NCI-H1105 (cell line): ENCODE results near the gene MUC20.
"Not testable (repeated sequence)": the region's sequence is repeated elsewhere in the genome, so short reads cannot be mapped to it uniquely, and the experiment has no call there.

Experiments used
- DNase-seq: peaks from one replicate; lab custom pipeline; 2025; lab: John Stamatoyannopoulos, UW

The MUC20 gene

GRCh38 chr3:195711091-195711812 is 9.5 kb upstream of the MUC20 start:
- not testable (repeated sequence) for DNase-seq

- no peak for DNase-seq
Observed at GRCh38 chr3:195711813-195712534, 8.8 kb upstream of the MUC20 start.

GRCh38 chr3:195712535-195712910 is 8.3 kb upstream of the MUC20 start:
- not testable (repeated sequence) for DNase-seq

GRCh38 chr3:195713150-195713549 is 7.6 kb upstream of the MUC20 start:
- not testable (repeated sequence) for DNase-seq

DNA sequence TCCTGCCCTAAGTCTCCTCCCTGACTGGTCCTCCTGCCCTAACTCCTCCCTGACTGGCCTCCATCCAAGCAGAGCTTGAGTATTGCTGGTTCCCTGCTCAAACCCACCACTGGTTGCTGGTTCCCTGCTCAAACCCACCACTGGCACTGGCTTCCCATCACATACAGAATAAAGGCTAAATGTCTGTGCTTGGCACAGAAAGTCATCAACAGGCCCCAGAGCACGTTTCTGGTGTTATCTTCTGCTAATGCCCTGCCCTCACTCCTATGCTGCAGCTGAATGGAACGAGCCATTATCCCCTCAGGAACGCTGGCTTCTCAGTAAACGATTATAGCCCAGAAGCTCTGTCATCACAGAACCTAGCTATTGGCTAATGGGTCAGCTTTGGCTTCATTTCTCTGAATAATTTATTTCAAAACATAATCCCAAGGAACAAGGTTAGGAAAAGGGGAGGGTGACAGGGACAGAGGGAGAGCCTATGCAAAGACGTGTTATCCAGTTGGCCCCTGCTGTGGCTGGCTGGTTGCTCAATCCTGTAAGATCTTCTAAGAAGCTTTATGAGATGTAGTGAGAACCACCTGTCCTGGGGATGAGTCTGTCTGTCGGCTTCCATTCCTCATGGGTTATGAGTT is 6.3 kb upstream of the MUC20 start:
- DNase-seq = no peak

GRCh38 chr3:195715134-195715533 is 5.6 kb upstream of the MUC20 start:
- no peak for DNase-seq

DNA sequence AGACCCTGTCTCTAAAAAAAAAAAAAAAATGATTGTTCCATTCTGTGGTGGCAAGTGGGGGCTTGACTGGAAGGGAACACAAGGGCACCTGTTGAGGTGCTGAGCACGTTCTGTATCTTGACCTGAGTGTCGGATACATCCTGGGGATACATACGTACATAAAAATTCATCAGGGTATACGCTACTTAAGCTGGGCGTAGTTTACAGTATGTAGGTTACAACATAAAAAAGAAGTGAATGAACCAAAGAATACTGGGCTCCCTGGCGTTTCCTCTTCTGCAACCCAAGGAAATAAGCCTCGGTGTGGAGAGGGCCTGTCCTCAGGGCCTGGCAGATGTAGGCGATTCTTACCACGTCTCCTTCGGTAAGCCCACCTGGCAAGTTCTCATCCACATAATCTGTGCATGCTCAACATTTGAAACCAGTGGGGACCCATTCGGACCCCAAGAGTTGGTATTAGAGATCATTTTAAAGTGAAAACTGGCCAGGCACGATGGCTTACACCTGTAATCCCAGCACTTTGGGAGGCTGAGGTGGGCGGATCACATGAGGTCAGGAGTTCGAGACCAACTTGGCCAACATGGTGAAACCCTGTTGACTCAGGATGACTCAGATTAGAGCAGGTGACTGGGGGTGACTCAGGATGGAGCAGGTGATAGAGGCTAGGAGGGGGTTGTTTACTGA is 5.1 kb upstream of the MUC20 start:
- DNase-seq = no peak

DNA sequence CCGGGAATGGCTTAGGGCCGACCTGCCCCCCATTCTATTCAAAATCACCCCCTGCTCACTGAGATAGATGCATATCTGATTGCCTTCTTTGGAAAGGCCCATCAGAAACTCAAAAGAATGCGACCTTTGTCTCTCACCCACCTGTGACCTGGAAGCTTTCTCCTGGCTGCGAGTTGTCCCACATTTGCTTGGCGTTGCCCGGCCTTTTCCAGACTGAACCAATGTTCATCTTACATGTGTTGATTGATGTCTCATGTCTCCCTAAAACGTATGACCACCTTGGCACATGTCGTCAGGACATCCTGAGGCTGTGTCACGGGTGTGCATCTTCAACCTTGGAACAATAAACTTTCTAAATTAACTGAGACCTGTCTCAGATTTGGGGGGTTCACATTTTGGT is 3.4 kb upstream of the MUC20 start:
- DNase-seq = no peak

DNA sequence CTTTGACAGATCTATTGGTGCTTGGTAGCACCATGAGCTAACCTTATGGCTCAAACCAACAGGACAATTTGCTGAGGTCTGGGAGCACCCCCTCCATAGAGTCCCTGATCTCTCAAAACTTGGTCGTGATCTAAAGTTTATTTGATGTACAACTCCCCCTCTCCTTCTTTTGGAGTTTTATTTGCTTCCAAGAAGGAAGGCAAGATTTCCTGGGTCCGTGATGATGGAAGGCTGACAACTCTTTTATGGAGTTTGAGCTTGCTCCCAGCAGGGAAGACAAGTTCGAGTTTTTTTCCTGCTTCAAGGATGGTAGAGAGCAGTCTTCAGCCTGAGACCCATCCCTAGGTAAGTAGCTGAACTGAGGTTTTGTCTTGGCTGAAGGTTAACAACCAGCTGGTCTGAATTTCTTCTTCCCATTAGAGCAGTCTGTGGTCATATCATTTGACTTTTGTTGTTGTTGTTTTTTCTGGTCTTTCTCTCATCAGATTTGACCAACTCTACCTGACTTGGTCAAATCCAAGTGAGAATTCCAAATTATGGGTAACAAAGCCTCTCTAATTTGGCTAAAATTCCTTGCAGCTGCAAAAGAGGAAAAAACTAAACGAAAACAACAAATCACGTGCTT is 2.8 kb upstream of the MUC20 start:
- no peak for DNase-seq

DNA sequence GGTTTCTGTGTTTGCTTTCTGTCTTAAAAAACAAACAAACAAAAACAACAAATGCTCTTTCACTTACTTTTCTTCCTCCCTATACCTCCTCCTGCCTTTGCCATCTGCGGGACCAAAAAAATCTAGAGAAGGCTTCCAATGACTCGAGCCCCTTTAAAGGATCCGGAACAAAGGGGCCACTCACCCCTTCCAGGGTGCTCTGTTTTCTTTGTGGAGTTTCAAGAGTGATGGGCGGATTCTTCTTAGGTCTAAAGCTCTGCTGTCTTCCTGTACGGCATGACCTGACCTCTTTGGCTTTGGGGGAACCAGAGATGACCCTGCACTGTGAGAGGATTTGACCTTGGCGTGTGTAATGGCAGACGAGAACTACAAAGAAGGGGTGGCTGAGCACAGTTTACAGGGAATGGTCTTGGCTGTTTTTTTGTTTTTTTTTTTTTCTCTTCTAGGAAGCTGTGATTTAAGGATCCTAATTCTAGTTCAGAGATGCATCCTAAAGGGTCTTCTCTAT is 2.2 kb upstream of the MUC20 start:
- no peak for DNase-seq

- DNase-seq = not testable (repeated sequence)
Observed at GRCh38 chr3:195719514-195720254, 1.1 kb upstream of the MUC20 start.

GRCh38 chr3:195722139-195722995 is 1.6 kb downstream of the MUC20 start:
- DNase-seq = not testable (repeated sequence)

GRCh38 chr3:195722996-195723345 is 2.2 kb downstream of the MUC20 start:
- not testable (repeated sequence) for DNase-seq

DNA sequence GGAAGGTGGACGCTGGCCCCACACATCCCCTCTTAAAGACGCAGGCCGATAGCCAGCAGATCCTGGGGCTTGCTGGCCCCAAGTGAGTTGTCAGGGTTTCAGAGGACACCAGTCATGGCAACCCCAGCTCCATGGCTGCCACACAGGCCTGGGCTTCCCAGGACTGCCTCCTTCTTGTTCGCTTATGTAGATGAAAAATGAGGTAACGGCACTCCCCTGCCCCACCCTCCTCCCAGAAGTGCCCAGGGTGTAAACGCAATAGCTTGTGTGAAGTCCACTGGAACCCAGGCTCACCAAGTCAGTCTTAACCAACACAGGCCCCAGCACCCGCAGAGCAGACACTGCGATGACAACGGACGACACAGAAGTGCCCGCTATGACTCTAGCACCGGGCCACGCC is 3.6 kb downstream of the MUC20 start:
- DNase-seq = not testable (repeated sequence)

DNA sequence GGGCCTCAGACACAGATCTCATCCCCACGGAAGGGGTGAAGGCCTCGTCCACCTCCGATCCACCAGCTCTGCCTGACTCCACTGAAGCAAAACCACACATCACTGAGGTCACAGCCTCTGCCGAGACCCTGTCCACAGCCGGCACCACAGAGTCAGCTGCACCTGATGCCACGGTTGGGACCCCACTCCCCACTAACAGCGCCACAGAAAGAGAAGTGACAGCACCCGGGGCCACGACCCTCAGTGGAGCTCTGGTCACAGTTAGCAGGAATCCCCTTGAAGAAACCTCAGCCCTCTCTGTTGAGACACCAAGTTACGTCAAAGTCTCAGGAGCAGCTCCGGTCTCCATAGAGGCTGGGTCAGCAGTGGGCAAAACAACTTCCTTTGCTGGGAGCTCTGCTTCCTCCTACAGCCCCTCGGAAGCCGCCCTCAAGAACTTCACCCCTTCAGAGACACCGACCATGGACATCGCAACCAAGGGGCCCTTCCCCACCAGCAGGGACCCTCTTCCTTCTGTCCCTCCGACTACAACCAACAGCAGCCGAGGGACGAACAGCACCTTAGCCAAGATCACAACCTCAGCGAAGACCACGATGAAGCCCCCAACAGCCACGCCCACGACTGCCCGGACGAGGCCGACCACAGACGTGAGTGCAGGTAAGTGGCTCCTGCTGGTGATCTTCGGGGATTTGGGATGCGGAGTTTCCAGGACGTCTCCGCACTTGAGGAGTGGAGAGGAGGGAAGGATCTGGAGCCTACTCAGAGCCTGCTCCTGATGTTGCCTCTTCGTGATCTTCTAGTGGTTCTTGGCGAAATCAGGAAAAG is 5.3 kb downstream of the MUC20 start:
- DNase-seq = not testable (repeated sequence)

GRCh38 chr3:195727606-195728195 is 6.9 kb downstream of the MUC20 start:
- no peak for DNase-seq

- DNase-seq = not testable (repeated sequence)
Observed at GRCh38 chr3:195728789-195729188, 8.0 kb downstream of the MUC20 start.

DNA sequence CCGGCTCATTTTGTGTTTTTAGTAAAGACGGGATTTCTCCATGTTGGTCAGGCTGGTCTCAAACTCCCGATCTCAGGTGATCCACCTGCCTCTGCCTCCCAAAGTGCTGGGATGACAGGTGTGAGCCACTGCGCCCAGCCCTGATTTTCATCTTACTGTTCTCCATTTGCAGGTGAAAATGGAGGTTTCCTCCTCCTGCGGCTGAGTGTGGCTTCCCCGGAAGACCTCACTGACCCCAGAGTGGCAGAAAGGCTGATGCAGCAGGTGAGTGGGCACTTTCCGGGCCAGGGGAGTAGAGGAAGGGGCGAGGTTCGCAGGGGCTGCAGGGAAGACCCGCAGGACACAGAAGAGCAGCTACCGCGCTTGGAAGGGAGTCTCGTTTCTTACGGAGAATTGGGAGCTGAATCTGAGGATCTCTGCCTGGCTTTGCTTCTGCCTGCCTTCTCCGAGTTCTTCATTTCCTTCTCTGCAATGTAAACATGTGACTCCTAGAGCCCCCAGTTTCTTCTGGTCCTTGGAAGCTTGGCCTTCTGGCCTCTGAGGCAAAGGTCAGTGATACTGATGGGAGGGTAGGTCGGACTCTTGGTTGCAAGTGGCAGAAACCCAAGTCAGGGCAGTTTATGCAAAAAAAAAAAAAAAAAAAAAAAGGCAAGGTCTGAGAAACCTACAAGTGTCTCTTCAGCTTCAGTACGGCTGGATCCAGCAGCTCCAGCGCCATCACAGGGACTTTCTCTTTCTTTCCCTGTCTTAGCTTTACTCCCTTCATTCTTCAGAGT is 8.9 kb downstream of the MUC20 start:
- no peak for DNase-seq
